CD4-positive, alpha-beta T cell (primary cell): Measurements from ENCODE around the gene FGF14. TPM values are rescaled to one million over a fixed set of nuclear protein-coding genes. Genes with fewer than 3 reads are reported as not detected.

Source experiments
- ATAC-seq: fragments of 200-7000 bp; cut with Tn5 transposase; one replicate; pipeline ENCODE4 v1.10.0; 2022; ENCODE audit warnings: mild to moderate bottlenecking; ENCODE audit not compliant: poor library complexity
- CTCF ChIA-PET: fragments of 350-600 bp; sonication (Branson Sonifier 250); formaldehyde crosslinking; loops from one replicate; lab custom pipeline; 2021; ENCODE audit warnings: antibody characterized with exemption, inconsistent platforms; lab: Charles Lee
- POLR2A ChIA-PET: fragments of 350-600 bp; sonication (Branson Sonifier 250); formaldehyde crosslinking; loops from one replicate; lab custom pipeline; 2021; ENCODE audit warnings: antibody characterized with exemption, inconsistent platforms; lab: Charles Lee
- DNase-seq, 14 experiments: peaks; one replicate each; pipeline ENCODE4 v3.0.0-alpha.2; 2013 to 2020; ENCODE audit warnings: mixed read lengths in 2 of 14
- H3K27ac ChIP-seq, 2 donors: one replicate each; pipeline versions ENCODE4 v1.5.1 to v1.7.0; 2013; ENCODE audit warnings: low read length in 2 of 2, low read depth in 1 of 2, mild to moderate bottlenecking in 1 of 2
- H3K27me3 ChIP-seq, 2 experiments: 1 replicate in 1 of 2; 2 replicates in 1 of 2; pipeline versions ENCODE4 v1.6.1 to v1.7.0; 2013; ENCODE audit warnings: low read length in 2 of 2, control low read depth in 1 of 2, mild to moderate bottlenecking in 1 of 2, moderate library complexity in 1 of 2; ENCODE audit not compliant: insufficient read depth in 2 of 2, control insufficient read depth in 1 of 2
- H3K36me3 ChIP-seq: one replicate; pipeline ENCODE4 v1.6.1; 2013; ENCODE audit warnings: low read length, control low read depth; ENCODE audit not compliant: insufficient read depth
- H3K4me1 ChIP-seq: one replicate; pipeline ENCODE4 v1.6.1; 2013; ENCODE audit warnings: low read length, control low read depth; ENCODE audit not compliant: insufficient read depth
- H3K4me3 ChIP-seq: one replicate; pipeline ENCODE4 v1.5.1; 2013; ENCODE audit warnings: mild to moderate bottlenecking, low read length, moderate library complexity
- H3K9me3 ChIP-seq, 2 experiments: 1 replicate in 1 of 2; 2 replicates in 1 of 2; pipeline versions ENCODE4 v1.6.1 to v1.7.0; 2013; ENCODE audit warnings: low read length in 2 of 2, mild to moderate bottlenecking in 2 of 2, control low read depth in 1 of 2, moderate library complexity in 1 of 2; ENCODE audit not compliant: control insufficient read depth in 1 of 2, insufficient read depth in 1 of 2
- H3K27ac Mint-ChIP-seq: one replicate; pipeline ENCODE4 v1.8.0; 2020; ENCODE audit warnings: mixed read lengths
- H3K27me3 Mint-ChIP-seq: one replicate; pipeline ENCODE4 v1.8.0; 2021; ENCODE audit warnings: mixed read lengths
- H3K36me3 Mint-ChIP-seq: one replicate; pipeline ENCODE4 v1.8.0; 2021; ENCODE audit warnings: low read depth, mixed read lengths
- H3K4me1 Mint-ChIP-seq: one replicate; pipeline ENCODE4 v1.8.0; 2021; ENCODE audit warnings: low read depth, mixed read lengths
- H3K4me3 Mint-ChIP-seq: one replicate; pipeline ENCODE4 v1.8.0; 2020; ENCODE audit warnings: mild to moderate bottlenecking, mixed read lengths
- H3K9me3 Mint-ChIP-seq: one replicate; pipeline ENCODE4 v1.8.0; 2020; ENCODE audit warnings: mixed read lengths
- CTCF ChIP-seq: fragments of 200-600 bp; IDR thresholded peaks from one replicate; pipeline ENCODE4 v1.8.0; 2022; ENCODE audit warnings: antibody characterized with exemption, mild to moderate bottlenecking
- intact Hi-C, 2 experiments: fragments of 100-400 bp; cut with DNase I in 1 of 2; cut with micrococcal nuclease in 1 of 2; formaldehyde crosslinking; loops; one replicate each; pipeline versions ENCODE4 v1.15.1 to v1.9.0; 2023 to 2025; cut with DNase I, micrococcal nuclease
- total RNA-seq, 174 experiments: library from RNA in 2 of 174; stranded (reverse) in 2 of 174; gene quantifications; one replicate each; pipeline ENCODE4 v1.2.3 and lab custom pipeline; 2021 to 2026

The FGF14 gene
- total RNA-seq, 2 experiments from 2014 or later, result not detected

GRCh38 chr13:101783554-101783953 is 618.3 kb downstream of the FGF14 start:
- intact Hi-C loops, result no loop called here
- no peaks in the 10 kb centered on the region for H3K4me1 ChIP-seq
- no peak overlapping the region for H3K4me3 ChIP-seq
- ChIA-PET POLR2A (no interaction called here), CTCF (no interaction called here)
- no peaks in the 10 kb centered on the region for H3K36me3 Mint-ChIP-seq
- no peaks in the 10 kb centered on the region for H3K27me3 ChIP-seq
- no peaks in the 10 kb centered on the region for H3K9me3 ChIP-seq
- no peak overlapping the region for H3K27ac Mint-ChIP-seq
- no peak for ATAC-seq
- H3K27ac ChIP-seq, result no peak overlapping the region
- no peak for TF ChIP-seq CTCF
- no peaks in the 10 kb centered on the region for H3K4me1 Mint-ChIP-seq
- no peaks in the 10 kb centered on the region for H3K9me3 Mint-ChIP-seq
- H3K4me3 Mint-ChIP-seq, result no peak overlapping the region
- no peaks in the 10 kb centered on the region for H3K36me3 ChIP-seq
- no peak for DNase-seq
- H3K27me3 Mint-ChIP-seq, result peaks cover 5% of the 10 kb centered on the region

GRCh38 chr13:101780211-101780610 is 621.6 kb downstream of the FGF14 start:
- CTCF ChIA-PET, result no interaction called here
- POLR2A ChIA-PET, result no interaction called here
- intact Hi-C loops, result no loop called here
- H3K4me3 ChIP-seq, result no peak overlapping the region
- Mint-ChIP-seq H3K4me1 (no peaks in the 10 kb centered on the region), H3K27me3 (no peaks in the 10 kb centered on the region), H3K36me3 (no peaks in the 10 kb centered on the region), H3K27ac (no peak overlapping the region), H3K9me3 (no peaks in the 10 kb centered on the region), H3K4me3 (no peak overlapping the region)
- H3K36me3 ChIP-seq, result no peaks in the 10 kb centered on the region
- H3K27ac ChIP-seq, result no peak overlapping the region
- H3K4me1 ChIP-seq, result no peaks in the 10 kb centered on the region
- TF ChIP-seq CTCF, result no peak
- H3K9me3 ChIP-seq, result no peaks in the 10 kb centered on the region
- ATAC-seq (no peak), DNase-seq (no peak)
- H3K27me3 ChIP-seq, result no peaks in the 10 kb centered on the region

GRCh38 chr13:101779147-101779546 is 622.7 kb downstream of the FGF14 start:
- Mint-ChIP-seq H3K4me3 (no peak overlapping the region), H3K9me3 (no peaks in the 10 kb centered on the region), H3K4me1 (no peaks in the 10 kb centered on the region), H3K27ac (no peak overlapping the region), H3K36me3 (no peaks in the 10 kb centered on the region), H3K27me3 (no peaks in the 10 kb centered on the region)
- Histone ChIP-seq H3K4me1 (no peaks in the 10 kb centered on the region), H3K27me3 (no peaks in the 10 kb centered on the region), H3K36me3 (no peaks in the 10 kb centered on the region), H3K9me3 (no peaks in the 10 kb centered on the region), H3K4me3 (no peak overlapping the region), H3K27ac (no peak overlapping the region)
- CTCF ChIA-PET, result no interaction called here
- DNase-seq (no peak), ATAC-seq (no peak)
- intact Hi-C loops, result no loop called here
- no peak for TF ChIP-seq CTCF
- POLR2A ChIA-PET, result no interaction called here
